Gastroesophageal sphincter (tissue), 4 donors: ENCODE results near the gene CADM1. TPM values are rescaled to one million over a fixed set of nuclear protein-coding genes. Genes with fewer than 3 reads are reported as not detected.

Source experiments
- ATAC-seq: fragments of 150-250 bp; one replicate; pipeline ENCODE4 v1.9.1; 2016; ENCODE audit warnings: mild to moderate bottlenecking, moderate library complexity
- H3K27ac ChIP-seq, 4 donors: fragments of 200-600 bp; sonication (generic) in 3 of 4; 1 replicate in 3 of 4; 2 replicates in 1 of 4; pipeline ENCODE4 v1.5.1; 2016 to 2019
- H3K27me3 ChIP-seq: fragments of 200-600 bp; sonication (generic); one replicate; pipeline ENCODE4 v1.5.1; 2019
- H3K36me3 ChIP-seq, 2 donors: fragments of 200-600 bp; sonication (generic); one replicate each; pipeline ENCODE4 v1.5.1; 2019; ENCODE audit warnings: control low read depth in 1 of 2
- H3K4me1 ChIP-seq, 3 donors: fragments of 200-600 bp; sonication (generic); 1 replicate in 2 of 3; 2 replicates in 1 of 3; pipeline ENCODE4 v1.5.1; 2016 to 2019; ENCODE audit warnings: control low read depth in 2 of 3
- H3K4me3 ChIP-seq, 2 donors: fragments of 200-600 bp; sonication (generic); one replicate each; pipeline ENCODE4 v1.5.1; 2019; ENCODE audit warnings: mild to moderate bottlenecking in 1 of 2, moderate library complexity in 1 of 2
- H3K9me3 ChIP-seq, 3 donors: fragments of 200-600 bp; sonication (generic); one replicate each; pipeline ENCODE4 v1.5.1; 2017 to 2019; ENCODE audit warnings: control low read depth in 2 of 3
- EP300 ChIP-seq: sonication (generic); formaldehyde crosslinking; IDR thresholded peaks from one replicate; pipeline ENCODE4 v1.6.1; 2017; ENCODE audit warnings: antibody characterized with exemption, mild to moderate bottlenecking
- POLR2A ChIP-seq, 2 donors: fragments of 450-650 bp; IDR thresholded peaks; one replicate each; pipeline ENCODE4 v1.6.1; 2017; ENCODE audit warnings: antibody characterized with exemption in 2 of 2, mild to moderate bottlenecking in 2 of 2, moderate library complexity in 1 of 2
- POLR2AphosphoS5 ChIP-seq: sonication (generic); formaldehyde crosslinking; IDR thresholded peaks from one replicate; pipeline ENCODE4 v1.6.1; 2017; ENCODE audit warnings: antibody characterized with exemption
- WGBS, 2 donors: methylation state at CpG; one replicate each; pipeline ENCODE4 v1.1.5; 2018; ENCODE audit warnings: low coverage in 1 of 2; 5-methylcytosine and 5-hydroxymethylcytosine counted together
- total RNA-seq, 4 donors: library from RNA; depleted of rRNA; stranded (reverse); fragments of >200 nt; gene quantifications; one replicate each; pipeline ENCODE4 v1.1.0, GENCODE V29; 2016
- TF ChIP-seq, protein P1 (sequence below), 4 experiments: fragments of 200-600 bp in 2 of 4; fragments of 450-650 bp in 2 of 4; sonication (generic) in 1 of 4; IDR thresholded peaks; one replicate each; pipeline ENCODE4 v1.5.1; 2017 to 2019; ENCODE audit warnings: antibody characterized with exemption in 4 of 4, mild to moderate bottlenecking in 2 of 4, moderate library complexity in 2 of 4

The CADM1 gene
- total RNA-seq, 4 donors from 2014 or later = 10.4 to 23.5 (median 17.1) TPM

DNA sequence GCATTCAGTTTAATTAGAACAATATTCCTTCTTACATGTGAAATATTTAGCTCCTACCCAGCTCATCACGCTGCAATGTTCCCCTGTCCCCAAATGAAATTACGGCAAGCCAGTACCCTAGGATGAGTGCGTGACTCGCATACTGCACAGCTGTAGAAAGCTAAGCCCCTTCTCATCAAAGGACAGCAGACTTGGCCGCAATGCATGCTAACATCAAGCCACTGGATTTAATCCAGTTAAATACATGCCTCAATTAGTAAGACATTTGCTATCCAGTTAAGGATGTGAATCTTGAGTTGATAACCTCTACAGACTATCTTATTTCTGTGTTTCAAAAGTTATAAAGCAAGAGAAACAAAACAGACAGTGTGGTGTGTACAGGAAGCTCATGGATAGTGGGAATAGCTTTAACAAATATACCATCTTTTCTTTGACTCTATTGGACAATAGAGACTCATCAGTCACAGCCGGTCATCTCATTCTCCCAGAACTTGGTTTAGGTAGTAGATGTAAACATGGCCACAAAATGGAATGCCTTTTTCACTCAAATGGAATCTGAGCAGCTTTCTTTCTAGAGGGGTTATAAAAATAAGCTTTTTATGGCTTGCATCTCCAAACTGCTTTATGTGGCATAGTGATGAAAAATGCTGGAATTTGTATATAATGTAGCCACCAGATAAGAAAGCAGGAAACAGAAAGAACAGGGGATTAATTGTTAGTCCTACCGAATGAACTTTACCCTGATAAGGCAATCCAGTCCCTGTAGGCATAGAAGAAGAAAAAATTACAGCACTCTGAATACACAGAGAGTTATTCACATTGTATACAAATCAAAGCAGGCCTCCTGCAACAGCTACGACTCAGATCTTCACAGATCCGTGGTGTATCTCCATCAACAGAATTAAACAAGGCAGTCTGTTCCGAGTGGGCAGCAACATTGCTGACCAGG lies 224.1 kb downstream of the CADM1 start:
- TF ChIP-seq EP300 = no peak
- TF ChIP-seq, protein P1, sequence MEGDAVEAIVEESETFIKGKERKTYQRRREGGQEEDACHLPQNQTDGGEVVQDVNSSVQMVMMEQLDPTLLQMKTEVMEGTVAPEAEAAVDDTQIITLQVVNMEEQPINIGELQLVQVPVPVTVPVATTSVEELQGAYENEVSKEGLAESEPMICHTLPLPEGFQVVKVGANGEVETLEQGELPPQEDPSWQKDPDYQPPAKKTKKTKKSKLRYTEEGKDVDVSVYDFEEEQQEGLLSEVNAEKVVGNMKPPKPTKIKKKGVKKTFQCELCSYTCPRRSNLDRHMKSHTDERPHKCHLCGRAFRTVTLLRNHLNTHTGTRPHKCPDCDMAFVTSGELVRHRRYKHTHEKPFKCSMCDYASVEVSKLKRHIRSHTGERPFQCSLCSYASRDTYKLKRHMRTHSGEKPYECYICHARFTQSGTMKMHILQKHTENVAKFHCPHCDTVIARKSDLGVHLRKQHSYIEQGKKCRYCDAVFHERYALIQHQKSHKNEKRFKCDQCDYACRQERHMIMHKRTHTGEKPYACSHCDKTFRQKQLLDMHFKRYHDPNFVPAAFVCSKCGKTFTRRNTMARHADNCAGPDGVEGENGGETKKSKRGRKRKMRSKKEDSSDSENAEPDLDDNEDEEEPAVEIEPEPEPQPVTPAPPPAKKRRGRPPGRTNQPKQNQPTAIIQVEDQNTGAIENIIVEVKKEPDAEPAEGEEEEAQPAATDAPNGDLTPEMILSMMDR (IDR thresholded peaks at IDR 0.05) = no peak
- no peak for TF ChIP-seq POLR2AphosphoS5
- no peak for TF ChIP-seq POLR2A (IDR thresholded peaks at IDR 0.05)
- WGBS, 2 donors = 58 to 74% methylated on average over 8 to 10 of the region's 10 CpGs

DNA sequence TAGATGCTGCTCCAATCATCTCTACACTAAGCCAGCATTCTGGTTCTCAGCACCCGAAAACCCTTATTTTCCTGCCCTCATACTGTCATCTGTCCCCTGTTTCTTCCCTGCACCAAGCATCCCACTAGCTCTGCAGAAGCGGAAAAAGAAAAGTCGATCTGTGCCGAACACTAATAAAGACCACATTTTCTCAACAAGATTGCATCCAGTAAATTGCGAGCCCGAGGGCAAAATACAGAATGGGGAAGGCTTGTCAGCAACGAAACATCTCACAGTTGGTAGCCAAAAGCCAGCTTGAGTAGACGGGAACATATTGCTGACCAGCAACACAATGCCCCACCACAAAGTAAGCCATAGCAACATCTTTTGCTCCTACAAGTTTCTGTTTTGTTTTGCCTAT lies 227.4 kb downstream of the CADM1 start:
- WGBS, 2 donors = 88 to 97% methylated on average over 6 to 8 of the region's 8 CpGs
- H3K36me3 ChIP-seq = no peaks in the 10 kb centered on the region

More for the DNA sequence above, 224.1 kb downstream of the CADM1 start:
- Histone ChIP-seq H3K36me3 (no peaks in the 10 kb centered on the region), H3K27me3 (no peaks in the 10 kb centered on the region), H3K4me1 (no peaks in the 10 kb centered on the region), H3K27ac (no peak overlapping the region), H3K9me3 (no peaks in the 10 kb centered on the region), H3K4me3 (no peak overlapping the region)
- ATAC-seq = no peak

DNA sequence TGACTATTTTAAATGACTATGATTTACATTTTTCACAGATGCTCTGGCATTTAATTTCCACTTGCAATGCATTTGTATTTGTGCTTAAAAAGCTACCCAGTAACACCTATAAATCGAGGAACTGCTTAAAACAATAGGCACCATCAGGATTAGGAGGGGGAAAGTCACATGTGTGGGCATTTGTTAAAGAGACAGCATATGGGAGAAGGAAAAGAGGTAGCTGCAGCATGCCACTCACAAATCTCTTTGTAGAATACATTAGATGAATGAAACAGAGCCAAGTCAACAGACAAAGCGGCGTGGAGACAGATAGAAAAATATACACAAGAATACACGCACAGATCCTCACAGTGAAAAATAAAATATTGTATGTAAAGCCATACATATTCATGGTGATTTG lies 228.0 kb downstream of the CADM1 start:
- Histone ChIP-seq H3K4me3 (no peak overlapping the region), H3K27ac (no peak overlapping the region), H3K9me3 (no peaks in the 10 kb centered on the region), H3K27me3 (no peaks in the 10 kb centered on the region), H3K4me1 (no peaks in the 10 kb centered on the region), H3K36me3 (no peaks in the 10 kb centered on the region)
- ATAC-seq = no peak
- WGBS, 2 donors = 75 to 76% methylated on average over 4 of the region's 4 CpGs
- TF ChIP-seq POLR2AphosphoS5 = no peak
- TF ChIP-seq POLR2A (IDR thresholded peaks at IDR 0.05) = no peak
- TF ChIP-seq EP300 = no peak
- TF ChIP-seq, protein P1 (IDR thresholded peaks at IDR 0.05) = no peak

More for the DNA sequence above, 227.4 kb downstream of the CADM1 start:
- H3K27me3 ChIP-seq = no peaks in the 10 kb centered on the region
- ATAC-seq = no peak
- no peaks in the 10 kb centered on the region for H3K9me3 ChIP-seq
- H3K4me1 ChIP-seq = no peaks in the 10 kb centered on the region
- H3K4me3 ChIP-seq = no peak overlapping the region
- H3K27ac ChIP-seq = no peak overlapping the region
- TF ChIP-seq EP300 (no peak), POLR2A (IDR thresholded peaks at IDR 0.05) (no peak), POLR2AphosphoS5 (no peak)
- TF ChIP-seq, protein P1 (IDR thresholded peaks at IDR 0.05) = no peak

DNA sequence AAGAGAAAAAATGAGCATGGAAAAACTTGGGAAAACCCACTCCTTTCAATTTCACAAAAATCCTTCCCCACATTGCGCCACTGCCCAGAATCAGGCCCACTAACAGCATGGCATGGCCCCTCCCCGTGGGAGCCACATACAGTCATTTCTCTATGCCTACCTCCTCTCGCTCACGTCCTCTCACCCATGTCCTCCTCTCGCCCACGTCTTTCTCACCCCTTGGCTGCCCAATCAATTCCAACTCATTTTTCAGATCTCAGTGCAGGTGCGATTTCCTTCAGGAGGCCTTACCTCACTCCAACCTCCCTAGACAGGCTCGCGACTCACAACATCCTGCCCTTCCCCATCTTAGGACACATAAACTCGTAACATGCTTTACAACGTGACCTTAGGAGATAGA lies 229.2 kb downstream of the CADM1 start:
- Histone ChIP-seq H3K9me3 (no peaks in the 10 kb centered on the region), H3K4me1 (no peaks in the 10 kb centered on the region), H3K27ac (no peak overlapping the region), H3K27me3 (no peaks in the 10 kb centered on the region), H3K4me3 (no peak overlapping the region), H3K36me3 (no peaks in the 10 kb centered on the region)
- WGBS, 2 donors = 94 to 95% methylated on average over 11 of the region's 11 CpGs
- TF ChIP-seq POLR2A (IDR thresholded peaks at IDR 0.05) (no peak), POLR2AphosphoS5 (no peak), EP300 (no peak)
- TF ChIP-seq, protein P1 (IDR thresholded peaks at IDR 0.05) = no peak
- no peak for ATAC-seq

DNA sequence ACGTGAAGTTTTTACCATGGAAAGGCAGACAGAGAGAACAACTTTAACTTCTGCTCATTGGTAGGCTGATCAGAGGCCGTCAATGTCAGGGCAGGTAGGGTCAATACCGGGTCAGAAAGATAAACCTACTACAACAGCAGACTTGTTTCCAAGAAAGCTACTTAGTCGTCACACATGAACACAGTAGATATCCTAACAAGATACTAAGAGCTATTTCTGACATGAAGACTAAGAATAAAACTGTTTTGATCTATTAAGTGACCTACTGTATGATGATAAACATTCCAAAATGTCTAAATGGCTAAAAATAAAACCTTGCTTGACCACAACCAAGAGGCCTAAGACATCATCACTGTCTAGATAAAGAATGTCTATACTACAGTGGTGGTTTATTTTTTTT lies 231.3 kb downstream of the CADM1 start:
- no peaks in the 10 kb centered on the region for H3K27me3 ChIP-seq
- no peak overlapping the region for H3K4me3 ChIP-seq
- peaks cover 0 to 2% (median 0%) of the 10 kb centered on the region in 3 donors for H3K4me1 ChIP-seq
- TF ChIP-seq POLR2A (IDR thresholded peaks at IDR 0.05) = no peak
- TF ChIP-seq POLR2AphosphoS5 = no peak
- TF ChIP-seq EP300 = no peak
- TF ChIP-seq, protein P1 (IDR thresholded peaks at IDR 0.05) = no peak
- no peak for ATAC-seq
- no peak overlapping the region for H3K27ac ChIP-seq
- 64 to 87% methylated on average over 4 of the region's 4 CpGs for WGBS, 2 donors
- no peaks in the 10 kb centered on the region for H3K9me3 ChIP-seq
- H3K36me3 ChIP-seq = no peaks in the 10 kb centered on the region
